GM12878 (cell line): ENCODE results near the gene PEX16. TPM values are rescaled to one million over a fixed set of nuclear protein-coding genes. Genes with fewer than 3 reads are reported as not detected.

Experiments
- ATAC-seq: fragments of 200-7000 bp; cut with Tn5 transposase; 3 replicates; pipeline ENCODE4 v1.9.1; 2020; ENCODE audit warnings: mild to moderate bottlenecking, moderate library complexity
- BruUV-seq: library from RNA; stranded (reverse); fragments of 400-500 nt; replicated peaks from 2 replicates; lab custom pipeline; 2021; lab: Mats Ljungman, UMichigan
- CTCF ChIA-PET: fragments of 300-600 bp; sonication (Branson Sonifier 250); formaldehyde crosslinking; extraction: SDS; loops from one replicate; lab custom pipeline; 2021; ENCODE audit warnings: inconsistent platforms; lab: Yijun Ruan, JAX
- POLR2A ChIA-PET: fragments of 350-600 bp; formaldehyde crosslinking; extraction: SDS; loops from one replicate; lab custom pipeline; 2021; ENCODE audit warnings: inconsistent platforms; lab: Charles Lee
- RAD21 ChIA-PET: fragments of 300-600 bp; sonication (Branson Sonifier 250); formaldehyde crosslinking; loops from one replicate; lab custom pipeline; 2023; ENCODE audit warnings: antibody characterized with exemption; ENCODE audit not compliant: unreplicated experiment; lab: Charles Lee
- SMC1A ChIA-PET: fragments of 300-600 bp; sonication (Branson Sonifier 250); formaldehyde crosslinking; loops from one replicate; lab custom pipeline; 2023; ENCODE audit not compliant: unreplicated experiment, uncharacterized antibody; lab: Charles Lee
- DNase-seq: peaks from one replicate; pipeline ENCODE4 v3.0.0-alpha.2; 2011; ENCODE audit warnings: low read depth, low spot score
- FAIRE-seq: peaks from 3 replicates; lab custom pipeline; 2011; peaks lifted over from hg19 to GRCh38; lab: Jason Lieb, UNC
- H2AFZ ChIP-seq: 2 replicates; pipeline ENCODE4 v1.6.0; 2011; ENCODE audit warnings: low read depth, low read length, control low read depth; ENCODE audit not compliant: control insufficient read depth
- H3K27ac ChIP-seq: 2 replicates; pipeline ENCODE4 v1.5.1; 2011; ENCODE audit warnings: control low read depth; ENCODE audit not compliant: control insufficient read depth, insufficient read depth
- H3K27me3 ChIP-seq, 2 experiments: replicated peaks in 1 of 2; 2 replicates each; pipeline versions ENCODE4 v1.6.0 to v1.6.1; 2011; ENCODE audit warnings: low read length in 1 of 2; ENCODE audit not compliant: control insufficient read depth in 2 of 2, insufficient read depth in 2 of 2
- H3K36me3 ChIP-seq, 2 experiments: 2 replicates each; pipeline ENCODE4 v1.5.1; 2011; ENCODE audit warnings: low read length in 1 of 2; ENCODE audit not compliant: control insufficient read depth in 2 of 2, insufficient read depth in 2 of 2
- H3K4me1 ChIP-seq: 2 replicates; pipeline ENCODE4 v1.6.1; 2011; ENCODE audit warnings: mild to moderate bottlenecking, low read length, moderate library complexity, mixed read lengths; ENCODE audit not compliant: control insufficient read depth, insufficient read depth
- H3K4me2 ChIP-seq: 2 replicates; pipeline ENCODE4 v1.6.0; 2011; ENCODE audit warnings: control low read depth; ENCODE audit not compliant: control insufficient read depth, insufficient read depth
- H3K4me3 ChIP-seq: fragments of 200-600 bp; sonication (generic); 2 replicates; pipeline ENCODE4 v1.5.1; 2016
- H3K79me2 ChIP-seq: 2 replicates; pipeline ENCODE4 v1.6.0; 2011; ENCODE audit warnings: low read length; ENCODE audit not compliant: control insufficient read depth, insufficient read depth
- H3K9ac ChIP-seq: 2 replicates; pipeline ENCODE4 v1.8.0; 2011; ENCODE audit warnings: low read length, control low read depth, mixed read lengths; ENCODE audit not compliant: control insufficient read depth, insufficient read depth
- H3K9me3 ChIP-seq: replicated peaks from 3 replicates; pipeline ENCODE4 v1.5.1; 2011; ENCODE audit warnings: mild to moderate bottlenecking, low read length; ENCODE audit not compliant: control insufficient read depth, insufficient read depth
- H4K20me1 ChIP-seq: 2 replicates; pipeline ENCODE4 v1.6.0; 2011; ENCODE audit not compliant: control insufficient read depth, insufficient read depth
- BHLHE40 ChIP-seq, 2 experiments: fragments of 450-650 bp in 1 of 2; IDR thresholded peaks; 2 replicates each; pipeline ENCODE4 v1.6.1; 2011 to 2017; ENCODE audit warnings: low read depth in 2 of 2, borderline replicate concordance in 1 of 2, improper control_type of control experiment in 1 of 2, low read length in 1 of 2, mild to moderate bottlenecking in 1 of 2
- CTCF ChIP-seq, 3 experiments: IDR thresholded peaks in 2 of 3; conservative IDR thresholded peaks in 1 of 3; 2 replicates each; pipeline ENCODE4 v1.5.1; 2011; ENCODE audit warnings: low read depth in 3 of 3, low read length in 3 of 3, mild to moderate bottlenecking in 3 of 3, control low read depth in 2 of 3, moderate library complexity in 2 of 3, inconsistent platforms in 1 of 3, mixed read lengths in 1 of 3; ENCODE audit not compliant: control insufficient read depth in 2 of 3, insufficient read depth in 1 of 3; ENCODE audit errors: extremely low read depth in 1 of 3
- DPF2 ChIP-seq: fragments of 450-650 bp; IDR thresholded peaks from 2 replicates; pipeline ENCODE4 v1.6.1; 2017; ENCODE audit warnings: mild to moderate bottlenecking
- ELK1 ChIP-seq: IDR thresholded peaks from 2 replicates; pipeline ENCODE4 v1.6.1; 2012; ENCODE audit warnings: low read depth, low read length, improper control_type of control experiment
- GABPA ChIP-seq: IDR thresholded peaks from 2 replicates; pipeline ENCODE4 v1.6.1; 2014; ENCODE audit warnings: antibody characterized with exemption, low read depth, mild to moderate bottlenecking, inconsistent platforms
- HCFC1 ChIP-seq: fragments of 150-350 bp; IDR thresholded peaks from 2 replicates; pipeline ENCODE4 v1.6.1; 2014; ENCODE audit warnings: low read length
- LARP7 ChIP-seq: fragments of 450-650 bp; IDR thresholded peaks from 2 replicates; pipeline ENCODE4 v1.6.1; 2017; ENCODE audit warnings: mild to moderate bottlenecking
- MTA2 ChIP-seq: fragments of 450-650 bp; IDR thresholded peaks from 2 replicates; pipeline ENCODE4 v1.6.1; 2016; ENCODE audit warnings: low read depth, mild to moderate bottlenecking, moderate library complexity
- MXI1 ChIP-seq: fragments of 150-350 bp; IDR thresholded peaks from 2 replicates; pipeline ENCODE4 v1.6.1; 2011; ENCODE audit warnings: low read depth, mild to moderate bottlenecking, inconsistent platforms, low read length, improper control_type of control experiment
- NR2F1 ChIP-seq: fragments of 450-650 bp; conservative IDR thresholded peaks from 2 replicates; pipeline ENCODE4 v1.6.1; 2017; ENCODE audit warnings: mild to moderate bottlenecking
- PKNOX1 ChIP-seq: fragments of 450-650 bp; IDR thresholded peaks from 2 replicates; pipeline ENCODE4 v1.6.1; 2016; ENCODE audit warnings: mild to moderate bottlenecking
- PML ChIP-seq: IDR thresholded peaks from 2 replicates; pipeline ENCODE4 v1.6.1; 2012; ENCODE audit warnings: low read length, inconsistent platforms
- RELB ChIP-seq: fragments of 450-650 bp; IDR thresholded peaks from 2 replicates; pipeline ENCODE4 v1.6.1; 2017; ENCODE audit warnings: low read depth, mild to moderate bottlenecking, moderate library complexity
- RFX5 ChIP-seq: IDR thresholded peaks from 2 replicates; pipeline ENCODE4 v1.6.1; 2011; ENCODE audit warnings: low read depth, low read length, improper control_type of control experiment
- SIX5 ChIP-seq: IDR thresholded peaks from 2 replicates; pipeline ENCODE4 v1.6.1; 2011; ENCODE audit warnings: mild to moderate bottlenecking, low read depth, low read length, moderate library complexity; ENCODE audit not compliant: severe bottlenecking
- ZZZ3 ChIP-seq: IDR thresholded peaks from 2 replicates; pipeline ENCODE4 v1.6.1; 2011; ENCODE audit warnings: low read depth; ENCODE audit not compliant: control insufficient read depth, insufficient read length
- WGBS: methylation state at CpG from one replicate; pipeline ENCODE4 v1.1.6; 2016; ENCODE audit warnings: low lambda C conversion rate; ENCODE audit not compliant: insufficient replicate concordance, insufficient coverage; ENCODE audit errors: missing lambda C conversion rate; 5-methylcytosine and 5-hydroxymethylcytosine counted together
- in situ Hi-C: fragments of 300-500 bp; cut with MboI; formaldehyde crosslinking; loops from 9 replicates; pipeline ENCODE4 v1.14.3; 2018; ENCODE audit warnings: mixed read lengths
- intact Hi-C: fragments of 100-400 bp; cut with micrococcal nuclease; formaldehyde crosslinking; loops from one replicate; pipeline ENCODE4 v1.14.2; 2022; ENCODE audit not compliant: unreplicated experiment
- polyA plus RNA-seq, 11 experiments: library from polyadenylated mRNA; depleted of rRNA in 4 of 11; unstranded in 6 of 11; stranded (reverse) in 5 of 11; fragments of >200 nt; fragmentation: Nextera tagmentation in 4 of 11; fragmentation: Illumina TruSeq in 1 of 11; extraction: Ambion mirVana in 4 of 11; extraction: Trizol in 1 of 11; gene quantifications; 1 replicate in 1 of 11; 2 replicates in 10 of 11; pipeline versions ENCODE4 v1.2.1 to v1.2.3, GENCODE V29; 2011 to 2016; ENCODE audit warnings: inconsistent platforms in 2 of 11, missing spikeins in 2 of 11, low read depth in 1 of 11
- total RNA-seq, 4 experiments: library from RNA; depleted of rRNA in 3 of 4; stranded (reverse); fragments of >200 nt in 3 of 4; fragmentation: Illumina TruSeq in 1 of 4; extraction: Trizol in 1 of 4; gene quantifications; 2 replicates each; pipeline versions ENCODE4 v1.2.1 to v1.2.3, GENCODE V29; 2013 to 2021

PEX16 gene
- total and polyA plus RNA-seq, 10 of the 15 experiments (the other 5 are each of a cell fraction or from before 2014, with no cell fraction given), result 1.4 to 53.5 (median 27.6) TPM

GRCh38 chr11:45885921-45886721, 31.6 kb downstream of the PEX16 start (continued):
- TF ChIP-seq CTCF (IDR thresholded peaks at IDR 0.05 in 2 of 3, conservative IDR thresholded peaks at IDR 0.05 in 1 of 3; ENCODE audit: control insufficient read depth in 2 of 3, extremely low read depth in 1 of 3, insufficient read depth in 1 of 3, low read depth in 3 of 3, low read length in 3 of 3) (no peak), PKNOX1 (no peak), HCFC1 (no peak)
- TF ChIP-seq, all 136 proteins: peak for 0

- H3K9ac ChIP-seq, result no peak within 1 kb of the TSS
- TF ChIP-seq PML (no peak), BHLHE40 (IDR thresholded peaks at IDR 0.05; ENCODE audit: borderline replicate concordance in 1 of 2, low read depth in 2 of 2, low read length in 1 of 2) (peak in 1 of 2 experiments; percentile 11; a peak in 1 of 4 replicates), GABPA (no peak), RFX5 (no peak), SIX5 (no peak), NR2F1 (no peak), MXI1 (no peak), RELB (no peak), LARP7 (0 out of 2 replicates have a peak, but pooled peaks have one; percentile 45), ELK1 (no peak), MTA2 (no peak), DPF2 (no peak), ZZZ3 (no peak)
Observed at GRCh38 chr11:45885274-45885920, 32.3 kb downstream of the PEX16 start, which contains the start of gene MAPK8IP1. TSS of gene MAPK8IP1 (plus strand) at chr11:45885651. CDS start at chr11:45885821, 170 bp downstream.

More at GRCh38 chr11:45885274-45885920, 32.3 kb downstream of the PEX16 start, which contains the start of gene MAPK8IP1:
- H2AFZ ChIP-seq, result no peak within 1 kb of the TSS
- no peaks in the 10 kb centered on the region for H3K36me3 ChIP-seq
- FAIRE-seq, result no peak
- DNase-seq, result no peak
- ATAC-seq, result peak; percentile 79
- no peaks in the 10 kb centered on the region for H3K4me1 ChIP-seq
- no peaks in the 10 kb centered on the region for H3K79me2 ChIP-seq
- no peaks in the 10 kb centered on the region for H3K9me3 ChIP-seq
- intact Hi-C loops (no loop called here), in situ Hi-C loops (no loop called here)
- POLR2A ChIA-PET, result no interaction called here
- no TSS peak for BruUV-seq
- RAD21 ChIA-PET, result no interaction called here
- no peaks in the 10 kb centered on the region for H3K27me3 ChIP-seq
- CTCF ChIA-PET, result interaction anchor here (1.2 kb wide), 1 partner anchor 12 kb away, joined by 3 read pairs; no protein-coding TSS in a partner anchor
- 7% methylated on average over 31 of the region's 73 CpGs for WGBS
- SMC1A ChIA-PET, result no interaction called here
- peaks cover 3% of the 10 kb centered on the region; the same call in 1 of the 2 replicates for H4K20me1 ChIP-seq
- no peak within 1 kb of the TSS for H3K27ac ChIP-seq
- H3K4me2 ChIP-seq, result peak within 1 kb of the TSS; percentile 89
- peak within 1 kb of the TSS; percentile 61; the same call in 1 of the 2 replicates for H3K4me3 ChIP-seq
